Esophagus squamous epithelium (tissue), 5 donors: Measurements from ENCODE around the gene SPATA7. TPM values are rescaled to one million over a fixed set of nuclear protein-coding genes. Genes with fewer than 3 reads are reported as not detected.

Source experiments
- DNase-seq: peaks from one replicate; lab custom pipeline; 2025; lab: John Stamatoyannopoulos, UW
- H3K27ac ChIP-seq, 4 donors: fragments of 200-600 bp; sonication (generic); one replicate each; pipeline ENCODE4 v1.5.1; 2016 to 2019; ENCODE audit warnings: mild to moderate bottlenecking in 1 of 4
- H3K27me3 ChIP-seq, 4 donors: fragments of 200-600 bp; sonication (generic); 1 replicate in 3 of 4; 2 replicates in 1 of 4; pipeline versions ENCODE4 v1.5.1 to v1.6.0; 2017 to 2021; ENCODE audit warnings: antibody characterized with exemption in 1 of 4
- H3K36me3 ChIP-seq, 3 donors: fragments of 200-600 bp; sonication (generic); one replicate each; pipeline ENCODE4 v1.5.1; 2016 to 2019
- H3K4me1 ChIP-seq, 3 donors: fragments of 200-600 bp; sonication (generic); one replicate each; pipeline ENCODE4 v1.5.1; 2017 to 2019
- H3K4me3 ChIP-seq, 4 donors: fragments of 200-600 bp; sonication (generic); 1 replicate in 3 of 4; 2 replicates in 1 of 4; pipeline ENCODE4 v1.5.1; 2016 to 2019; ENCODE audit warnings: mild to moderate bottlenecking in 2 of 4, moderate library complexity in 1 of 4
- H3K9me3 ChIP-seq, 3 donors: fragments of 200-600 bp; sonication (generic); one replicate each; pipeline ENCODE4 v1.5.1; 2016 to 2019
- POLR2A ChIP-seq, 4 donors: fragments of 450-650 bp; IDR thresholded peaks; one replicate each; pipeline ENCODE4 v1.6.1; 2017; ENCODE audit warnings: antibody characterized with exemption in 4 of 4, mild to moderate bottlenecking in 4 of 4, moderate library complexity in 3 of 4
- WGBS, 2 donors: methylation state at CpG; one replicate each; pipeline ENCODE4 v1.1.5; 2018; 5-methylcytosine and 5-hydroxymethylcytosine counted together
- intact Hi-C: fragments of 100-400 bp; cut with DNase I; formaldehyde crosslinking; loops from one replicate; pipeline ENCODE4 v1.15.0; 2022
- total RNA-seq, 4 donors: library from RNA; depleted of rRNA; stranded (reverse); fragments of >200 nt; gene quantifications; one replicate each; pipeline ENCODE4 v1.1.0, GENCODE V29; 2016
- TF ChIP-seq, protein P1 (sequence below), 6 experiments: fragments of 450-650 bp in 4 of 6; fragments of 200-600 bp in 2 of 6; sonication (generic) in 2 of 6; IDR thresholded peaks; one replicate each; pipeline ENCODE4 v1.5.1; 2016 to 2019; ENCODE audit warnings: antibody characterized with exemption in 6 of 6, mild to moderate bottlenecking in 4 of 6, moderate library complexity in 4 of 6
- donor health status: DM: yes; HTN: yes; CAD: no.

SPATA7 gene, protein sequence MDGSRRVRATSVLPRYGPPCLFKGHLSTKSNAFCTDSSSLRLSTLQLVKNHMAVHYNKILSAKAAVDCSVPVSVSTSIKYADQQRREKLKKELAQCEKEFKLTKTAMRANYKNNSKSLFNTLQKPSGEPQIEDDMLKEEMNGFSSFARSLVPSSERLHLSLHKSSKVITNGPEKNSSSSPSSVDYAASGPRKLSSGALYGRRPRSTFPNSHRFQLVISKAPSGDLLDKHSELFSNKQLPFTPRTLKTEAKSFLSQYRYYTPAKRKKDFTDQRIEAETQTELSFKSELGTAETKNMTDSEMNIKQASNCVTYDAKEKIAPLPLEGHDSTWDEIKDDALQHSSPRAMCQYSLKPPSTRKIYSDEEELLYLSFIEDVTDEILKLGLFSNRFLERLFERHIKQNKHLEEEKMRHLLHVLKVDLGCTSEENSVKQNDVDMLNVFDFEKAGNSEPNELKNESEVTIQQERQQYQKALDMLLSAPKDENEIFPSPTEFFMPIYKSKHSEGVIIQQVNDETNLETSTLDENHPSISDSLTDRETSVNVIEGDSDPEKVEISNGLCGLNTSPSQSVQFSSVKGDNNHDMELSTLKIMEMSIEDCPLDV
- total RNA-seq: 10 to 100 TPM in 2 of 4 donors, 1 to 10 TPM in 2; 2.2 to 15.2 (median 7.2) TPM

DNA sequence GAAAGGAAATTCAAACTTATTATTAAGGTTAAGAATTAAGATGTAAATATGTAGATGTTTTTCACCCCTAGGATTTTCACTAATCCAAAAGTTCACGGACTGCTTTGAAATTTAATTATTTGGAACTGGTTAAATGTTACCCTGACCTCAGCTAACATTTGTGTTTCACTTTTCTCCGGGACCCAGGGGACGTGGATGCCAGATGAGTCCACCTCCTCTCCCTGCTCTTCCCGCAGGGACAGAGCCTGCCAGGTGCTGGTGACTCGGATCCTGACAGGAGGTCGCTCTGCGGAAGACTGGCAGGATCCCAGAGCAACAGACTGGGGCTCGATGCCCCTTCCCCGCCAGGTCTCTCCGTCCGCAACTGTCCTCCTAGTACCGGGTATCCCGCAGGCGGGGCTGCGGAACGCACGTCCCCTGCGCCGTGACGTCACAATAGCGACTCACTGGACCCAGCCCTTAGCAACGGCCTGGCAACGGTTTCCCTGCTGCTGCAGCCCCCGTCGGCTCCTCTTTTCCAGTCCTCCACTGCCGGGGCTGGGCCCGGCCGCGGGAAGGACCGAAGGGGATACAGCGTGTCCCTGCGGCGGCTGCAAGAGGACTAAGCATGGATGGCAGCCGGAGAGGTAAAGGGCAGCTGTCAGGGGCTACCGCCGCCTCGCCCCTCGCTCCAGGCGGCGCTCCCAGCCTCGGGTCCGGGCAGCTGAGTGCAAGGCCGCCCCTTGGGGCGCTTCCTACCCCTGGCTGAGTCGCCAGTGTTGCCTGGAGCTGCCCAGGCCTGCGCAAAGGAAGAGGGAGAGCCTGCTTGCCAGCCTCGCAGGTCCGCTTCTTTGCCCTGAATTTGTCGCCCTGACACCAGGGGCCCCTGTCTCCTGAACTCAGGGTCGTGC is at the start of gene SPATA7:
TSS of gene SPATA7 (plus strand) at position 446 of the 890 bp plus-strand sequence. CDS start at position 608, 162 bp downstream.
- peak within 1 kb of the TSS; percentile 69 to 89 (median 74) for H3K4me3 ChIP-seq
- TF ChIP-seq POLR2A (IDR thresholded peaks at IDR 0.05): peak in 3 of 4 donors; percentile 61 to 78 (median 63)
- TF ChIP-seq, protein P1, sequence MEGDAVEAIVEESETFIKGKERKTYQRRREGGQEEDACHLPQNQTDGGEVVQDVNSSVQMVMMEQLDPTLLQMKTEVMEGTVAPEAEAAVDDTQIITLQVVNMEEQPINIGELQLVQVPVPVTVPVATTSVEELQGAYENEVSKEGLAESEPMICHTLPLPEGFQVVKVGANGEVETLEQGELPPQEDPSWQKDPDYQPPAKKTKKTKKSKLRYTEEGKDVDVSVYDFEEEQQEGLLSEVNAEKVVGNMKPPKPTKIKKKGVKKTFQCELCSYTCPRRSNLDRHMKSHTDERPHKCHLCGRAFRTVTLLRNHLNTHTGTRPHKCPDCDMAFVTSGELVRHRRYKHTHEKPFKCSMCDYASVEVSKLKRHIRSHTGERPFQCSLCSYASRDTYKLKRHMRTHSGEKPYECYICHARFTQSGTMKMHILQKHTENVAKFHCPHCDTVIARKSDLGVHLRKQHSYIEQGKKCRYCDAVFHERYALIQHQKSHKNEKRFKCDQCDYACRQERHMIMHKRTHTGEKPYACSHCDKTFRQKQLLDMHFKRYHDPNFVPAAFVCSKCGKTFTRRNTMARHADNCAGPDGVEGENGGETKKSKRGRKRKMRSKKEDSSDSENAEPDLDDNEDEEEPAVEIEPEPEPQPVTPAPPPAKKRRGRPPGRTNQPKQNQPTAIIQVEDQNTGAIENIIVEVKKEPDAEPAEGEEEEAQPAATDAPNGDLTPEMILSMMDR (IDR thresholded peaks at IDR 0.05): peak in 1 of 6 experiments; percentile 17
- H3K9me3 ChIP-seq: no peaks in the 10 kb centered on the region
- 0 to 1% methylated on average over 13 to 16 of the region's 50 CpGs for WGBS, 2 donors
- peaks cover 0 to 22% (median 7%) of the 10 kb centered on the region in 3 donors for H3K4me1 ChIP-seq
- intact Hi-C loops: loop anchor here (10.0 kb wide), 1 partner anchor 371 kb away; no protein-coding TSS in a partner anchor
- peak within 1 kb of the TSS; percentile 77 to 86 (median 84) for H3K27ac ChIP-seq
- peak; percentile 26 for DNase-seq
- H3K27me3 ChIP-seq: no peaks in the 10 kb centered on the region
- no peaks in the 10 kb centered on the region for H3K36me3 ChIP-seq

DNA sequence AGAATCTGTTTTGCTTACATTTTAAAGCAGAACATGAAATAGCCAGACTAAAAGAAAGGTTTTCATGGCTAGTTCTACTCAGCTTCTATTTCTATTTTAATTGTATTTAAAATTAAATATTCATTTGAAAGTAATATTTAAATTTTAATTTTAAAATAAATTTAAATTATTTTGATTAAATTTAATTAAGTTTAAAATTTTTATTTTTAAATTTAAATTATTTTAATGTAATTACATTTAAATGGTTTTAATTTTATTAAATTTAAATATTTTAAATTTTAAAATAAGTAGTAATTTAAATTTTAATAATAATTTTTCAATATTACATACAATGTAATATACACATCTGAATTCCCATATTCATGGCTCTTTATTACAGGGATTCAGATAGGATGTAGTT is 45.1 kb upstream of the SPATA7 start:
- H3K4me3 ChIP-seq: no peak overlapping the region
- H3K4me1 ChIP-seq: no peaks in the 10 kb centered on the region
- no peak overlapping the region for H3K27ac ChIP-seq
- intact Hi-C loops: no loop called here
- TF ChIP-seq, protein P1 (IDR thresholded peaks at IDR 0.05): no peak
- TF ChIP-seq POLR2A (IDR thresholded peaks at IDR 0.05): no peak
- H3K36me3 ChIP-seq: no peaks in the 10 kb centered on the region
- no peaks in the 10 kb centered on the region for H3K9me3 ChIP-seq
- H3K27me3 ChIP-seq: peaks cover 0 to 55% (median 0%) of the 10 kb centered on the region in 4 donors
- no peak for DNase-seq

DNA sequence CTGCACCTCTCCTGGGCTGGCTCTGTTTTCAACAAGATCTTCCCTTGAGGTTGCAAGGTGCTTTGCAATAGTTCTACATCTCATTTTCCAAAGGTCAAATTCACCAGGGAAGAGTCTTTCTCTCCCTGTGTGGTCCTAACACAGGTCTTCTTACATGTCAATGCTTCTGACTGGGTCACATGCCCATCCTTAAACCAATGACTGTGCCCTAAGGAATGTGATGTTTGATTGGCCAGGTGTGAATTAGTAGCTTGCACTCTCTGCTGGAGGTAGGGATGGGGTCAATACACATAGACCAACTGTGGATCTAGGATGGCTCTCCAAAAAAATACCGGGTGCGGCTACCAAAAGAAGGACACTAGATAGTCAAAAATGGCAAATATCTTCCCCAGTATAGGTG is 42.5 kb upstream of the SPATA7 start:
- intact Hi-C loops: no loop called here
- H3K4me1 ChIP-seq: no peaks in the 10 kb centered on the region
- no peak overlapping the region for H3K27ac ChIP-seq
- TF ChIP-seq, protein P1 (IDR thresholded peaks at IDR 0.05): no peak
- TF ChIP-seq POLR2A (IDR thresholded peaks at IDR 0.05): no peak
- DNase-seq: no peak
- 67 to 95% methylated on average over 2 of the region's 2 CpGs for WGBS, 2 donors
- peaks cover 0 to 29% (median 0%) of the 10 kb centered on the region in 4 donors for H3K27me3 ChIP-seq
- H3K4me3 ChIP-seq: no peak overlapping the region
- H3K36me3 ChIP-seq: no peaks in the 10 kb centered on the region
- H3K9me3 ChIP-seq: no peaks in the 10 kb centered on the region

DNA sequence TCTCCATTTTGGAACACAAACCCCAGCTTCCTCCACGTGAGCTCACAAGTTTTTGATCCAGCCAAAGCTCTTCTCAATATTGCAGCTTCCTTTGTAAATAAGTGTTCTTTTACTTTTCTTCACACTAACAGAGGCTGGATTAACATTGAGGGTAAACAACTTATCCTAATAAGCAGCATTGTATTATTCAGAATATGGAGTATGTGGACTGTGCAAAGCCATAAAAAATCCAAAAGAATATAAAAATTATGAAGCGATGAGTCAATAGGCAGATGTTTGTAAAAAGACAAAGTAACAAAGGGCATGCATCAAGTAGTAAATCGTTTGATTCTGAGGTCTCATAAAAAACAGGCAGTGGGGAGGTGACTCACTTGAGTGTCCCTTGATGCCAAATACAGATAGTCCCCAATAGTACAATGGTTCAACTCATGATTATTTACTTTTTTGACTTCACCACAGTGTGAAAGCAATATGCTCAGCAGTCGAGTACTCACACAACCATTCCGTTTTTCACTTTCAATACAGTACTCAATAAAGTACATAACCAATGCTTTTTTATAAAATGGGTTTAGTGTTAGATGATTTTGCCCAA is 39.3 kb upstream of the SPATA7 start:
- WGBS, 2 donors: 57 to 69% methylated on average over 5 of the region's 5 CpGs
- TF ChIP-seq, protein P1 (IDR thresholded peaks at IDR 0.05): no peak
- no peak for TF ChIP-seq POLR2A (IDR thresholded peaks at IDR 0.05)

More for the DNA sequence above, 39.3 kb upstream of the SPATA7 start:
- Histone ChIP-seq H3K9me3 (no peaks in the 10 kb centered on the region), H3K27ac (no peak overlapping the region), H3K27me3 (peaks cover 0 to 16% (median 0%) of the 10 kb centered on the region in 4 donors), H3K4me1 (no peaks in the 10 kb centered on the region), H3K4me3 (no peak overlapping the region), H3K36me3 (no peaks in the 10 kb centered on the region)
- DNase-seq: no peak
- intact Hi-C loops: no loop called here
